Gastroesophageal sphincter (tissue), 3 donors: ENCODE measurements around the gene HJV.
A peak's percentile ranks its signal among the peaks of the same experiment; 100 is the strongest.

Experiments
- CTCF ChIP-seq, 4 experiments: fragments of 200-600 bp in 2 of 4; fragments of 450-650 bp in 2 of 4; sonication (generic) in 1 of 4; IDR thresholded peaks; one replicate each; pipeline ENCODE4 v1.5.1; 2017 to 2019; ENCODE audit warnings: antibody characterized with exemption in 4 of 4, mild to moderate bottlenecking in 2 of 4, moderate library complexity in 2 of 4
- EP300 ChIP-seq: sonication (generic); formaldehyde crosslinking; IDR thresholded peaks from one replicate; pipeline ENCODE4 v1.6.1; 2017; ENCODE audit warnings: antibody characterized with exemption, mild to moderate bottlenecking
- POLR2A ChIP-seq, 2 donors: fragments of 450-650 bp; IDR thresholded peaks; one replicate each; pipeline ENCODE4 v1.6.1; 2017; ENCODE audit warnings: antibody characterized with exemption in 2 of 2, mild to moderate bottlenecking in 2 of 2, moderate library complexity in 1 of 2

- TF ChIP-seq CTCF (IDR thresholded peaks at IDR 0.05) (no peak), POLR2A (IDR thresholded peaks at IDR 0.05) (peak in 1 of 2 donors; percentile 7), EP300 (no peak)
Observed at GRCh38 chr1:145987926-145988325, 33.6 kb downstream of the HJV start.
